Subcutaneous adipose tissue (tissue), 4 donors: Measurements from ENCODE around the gene FETUB. TPM values are rescaled to one million over a fixed set of nuclear protein-coding genes. Genes with fewer than 3 reads are reported as not detected.

Experiments used
- total RNA-seq, 4 donors: library from RNA; depleted of rRNA; stranded (reverse); fragments of >200 nt; gene quantifications; one replicate each; pipeline ENCODE4 v1.1.0, GENCODE V29; 2016
- TF ChIP-seq, protein P1 (sequence below): fragments of 450-650 bp; IDR thresholded peaks from one replicate; pipeline ENCODE4 v1.5.1; 2016; ENCODE audit warnings: low read depth, mild to moderate bottlenecking, control low read depth, antibody characterized with exemption, moderate library complexity

FETUB gene
- total RNA-seq, 4 donors from 2014 or later = not detected

DNA sequence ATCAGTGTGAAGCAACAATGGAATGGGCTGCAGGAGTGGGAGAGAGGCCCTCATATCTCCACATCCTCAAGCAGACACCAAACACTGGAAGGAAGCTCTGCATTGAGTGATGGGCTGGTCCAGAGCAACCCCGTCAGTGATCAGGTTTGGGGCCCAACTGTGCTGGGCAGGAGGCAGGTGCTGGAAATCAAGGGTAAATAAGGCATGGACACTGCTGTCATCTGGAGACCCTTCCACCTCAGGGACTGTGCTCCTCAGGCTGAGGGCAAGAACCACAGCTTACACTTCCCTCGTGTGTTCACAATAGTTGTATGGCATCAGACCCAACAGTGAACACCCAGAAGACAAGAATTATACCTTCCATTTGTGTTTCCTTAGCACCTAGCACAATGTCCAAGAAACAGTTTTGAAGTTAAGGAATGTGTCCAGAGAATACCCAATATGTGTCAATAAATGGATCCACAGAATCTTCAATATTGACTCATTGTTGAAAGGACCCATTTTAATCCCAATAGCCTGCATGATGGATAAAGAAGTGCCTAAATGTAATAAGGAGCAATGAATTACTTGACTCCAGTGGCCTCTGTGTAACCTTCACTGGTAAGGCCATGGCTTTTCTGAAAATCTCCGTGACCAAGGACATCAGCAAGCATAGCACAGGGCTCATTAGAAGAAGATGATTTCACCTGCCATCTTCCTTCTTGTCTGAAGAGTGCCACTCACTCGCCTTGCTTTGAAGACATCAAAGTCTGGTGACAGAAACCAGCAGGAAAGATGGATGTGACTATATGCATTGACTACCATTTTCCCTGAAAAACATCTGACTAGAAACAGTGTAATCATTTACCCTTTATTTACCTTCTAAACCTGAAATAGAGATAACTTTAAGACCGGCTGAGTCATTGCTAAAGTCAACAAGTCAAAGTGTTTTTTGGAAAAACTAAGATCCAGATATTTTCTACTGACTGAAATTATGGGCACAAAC is 34.3 kb upstream of the FETUB start:
- TF ChIP-seq, protein P1, sequence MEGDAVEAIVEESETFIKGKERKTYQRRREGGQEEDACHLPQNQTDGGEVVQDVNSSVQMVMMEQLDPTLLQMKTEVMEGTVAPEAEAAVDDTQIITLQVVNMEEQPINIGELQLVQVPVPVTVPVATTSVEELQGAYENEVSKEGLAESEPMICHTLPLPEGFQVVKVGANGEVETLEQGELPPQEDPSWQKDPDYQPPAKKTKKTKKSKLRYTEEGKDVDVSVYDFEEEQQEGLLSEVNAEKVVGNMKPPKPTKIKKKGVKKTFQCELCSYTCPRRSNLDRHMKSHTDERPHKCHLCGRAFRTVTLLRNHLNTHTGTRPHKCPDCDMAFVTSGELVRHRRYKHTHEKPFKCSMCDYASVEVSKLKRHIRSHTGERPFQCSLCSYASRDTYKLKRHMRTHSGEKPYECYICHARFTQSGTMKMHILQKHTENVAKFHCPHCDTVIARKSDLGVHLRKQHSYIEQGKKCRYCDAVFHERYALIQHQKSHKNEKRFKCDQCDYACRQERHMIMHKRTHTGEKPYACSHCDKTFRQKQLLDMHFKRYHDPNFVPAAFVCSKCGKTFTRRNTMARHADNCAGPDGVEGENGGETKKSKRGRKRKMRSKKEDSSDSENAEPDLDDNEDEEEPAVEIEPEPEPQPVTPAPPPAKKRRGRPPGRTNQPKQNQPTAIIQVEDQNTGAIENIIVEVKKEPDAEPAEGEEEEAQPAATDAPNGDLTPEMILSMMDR = no peak

- TF ChIP-seq, protein P1 = no peak
These were observed 31.5 kb upstream of the FETUB start for GRCh38 chr3:186608624-186609215.

DNA sequence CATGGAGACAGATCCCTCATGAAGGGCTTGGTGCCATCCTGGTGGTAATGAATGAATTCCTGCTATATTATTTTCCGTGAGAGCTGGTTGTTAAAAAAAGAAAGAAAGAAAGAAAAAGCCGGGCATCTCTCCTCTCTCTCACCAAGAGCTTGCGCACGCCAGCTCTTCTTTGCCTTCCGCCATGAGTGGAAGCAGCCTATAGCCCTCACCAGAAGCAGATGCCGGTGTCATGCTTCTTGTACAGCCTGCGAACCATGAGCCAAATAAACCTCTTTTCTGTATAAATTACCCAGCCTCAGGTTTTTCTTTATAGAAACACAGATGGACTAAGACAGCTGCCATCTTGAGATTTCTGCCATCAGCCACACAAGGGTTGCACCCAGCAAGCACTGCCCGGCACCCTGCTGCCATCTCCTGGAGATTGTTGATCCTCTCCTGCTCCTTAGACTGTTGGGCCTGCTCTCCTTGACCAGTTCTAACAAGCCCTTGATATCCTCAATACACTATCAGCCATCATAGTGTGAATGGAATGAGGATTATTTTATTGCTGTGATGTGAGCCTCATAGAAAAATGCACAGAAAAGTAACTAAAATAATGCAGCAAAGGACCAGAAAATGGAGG is 30.8 kb upstream of the FETUB start:
- TF ChIP-seq, protein P1 = no peak

DNA sequence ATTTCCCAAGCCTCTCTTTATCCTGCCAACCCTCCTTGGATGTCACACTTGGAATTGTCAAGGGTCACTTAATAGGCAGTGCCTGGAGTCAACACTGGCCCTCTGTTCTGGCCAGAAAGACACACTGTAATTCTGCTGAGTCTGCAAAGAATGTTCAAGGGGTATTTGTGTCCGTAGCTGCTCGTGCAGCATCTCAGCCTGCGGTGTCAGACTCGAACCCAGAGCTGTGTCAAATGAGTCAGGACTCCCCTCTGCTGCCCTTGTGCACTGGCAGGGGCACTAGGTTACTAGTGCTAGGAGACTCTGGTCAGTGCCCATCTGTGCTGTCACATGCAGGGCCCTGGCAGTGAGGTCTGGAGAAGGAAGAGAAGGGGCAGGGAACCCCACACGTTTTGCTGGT is 28.1 kb upstream of the FETUB start:
- TF ChIP-seq, protein P1 = no peak

- TF ChIP-seq, protein P1 = no peak
These were observed 27.2 kb upstream of the FETUB start, which contains the start of gene AHSG for GRCh38 chr3:186612721-186613636. AHSG (plus strand) TSS chr3:186613060; CDS start chr3:186613142, 82 bp downstream.

DNA sequence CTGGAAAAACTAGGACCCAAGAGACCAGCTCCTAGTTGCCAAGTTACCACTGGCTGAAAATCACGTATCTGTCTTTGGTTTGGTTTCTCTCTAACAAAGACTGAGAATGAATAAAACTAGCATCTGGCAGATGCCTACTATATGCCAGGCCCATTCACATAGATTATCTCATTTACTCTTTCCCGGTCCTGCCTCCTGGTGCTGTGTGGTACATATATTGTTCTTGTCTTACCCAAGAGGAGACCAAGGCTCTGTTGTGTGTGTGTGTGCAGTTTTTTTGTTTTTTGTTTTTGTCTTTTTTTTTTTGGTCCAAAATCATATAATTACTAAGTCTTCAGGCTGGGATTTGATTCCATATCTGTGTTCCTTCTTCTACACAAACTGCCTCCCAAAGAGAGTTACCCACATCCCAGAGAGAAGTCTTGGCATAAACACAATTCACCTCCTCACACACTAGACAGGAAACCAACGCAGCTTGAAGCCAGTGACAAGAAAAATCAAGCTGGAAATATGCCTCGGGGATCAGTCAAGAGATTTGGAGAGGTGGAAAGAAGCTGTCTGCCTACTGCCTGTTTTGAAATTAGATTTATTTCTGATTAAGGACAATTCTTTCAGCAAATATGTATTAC is 26.4 kb upstream of the FETUB start:
- TF ChIP-seq, protein P1 = no peak
